Tibial artery (tissue), 4 donors: ENCODE results near the gene FOXD2.

Experiments
- DNase-seq, 2 donors: peaks; one replicate each; pipeline ENCODE4 v3.0.0-alpha.2; 2019
- H3K27ac ChIP-seq, 2 donors: fragments of 200-600 bp; sonication (generic) in 1 of 2; 1 replicate in 1 of 2; 2 replicates in 1 of 2; pipeline ENCODE4 v1.5.1; 2018 to 2019; ENCODE audit warnings: mild to moderate bottlenecking in 1 of 2
- H3K27me3 ChIP-seq, 2 donors: fragments of 200-600 bp; sonication (generic) in 1 of 2; one replicate each; pipeline versions ENCODE4 v1.5.1 to v1.6.0; 2016 to 2019
- H3K36me3 ChIP-seq, 3 donors: fragments of 200-600 bp; sonication (generic) in 2 of 3; one replicate each; pipeline ENCODE4 v1.5.1; 2016 to 2019; ENCODE audit warnings: mild to moderate bottlenecking in 2 of 3
- H3K4me1 ChIP-seq, 4 donors: fragments of 200-600 bp; sonication (generic) in 2 of 4; 1 replicate in 3 of 4; 2 replicates in 1 of 4; pipeline ENCODE4 v1.5.1; 2016 to 2019
- H3K4me3 ChIP-seq, 2 donors: fragments of 200-600 bp; sonication (generic) in 1 of 2; 1 replicate in 1 of 2; 2 replicates in 1 of 2; pipeline ENCODE4 v1.5.1; 2018 to 2019; ENCODE audit warnings: mild to moderate bottlenecking in 2 of 2
- H3K9me3 ChIP-seq, 3 donors: fragments of 200-600 bp; sonication (generic) in 1 of 3; one replicate each; pipeline ENCODE4 v1.5.1; 2016 to 2019
- CTCF ChIP-seq, 2 experiments: fragments of 200-600 bp in 1 of 2; fragments of 450-650 bp in 1 of 2; IDR thresholded peaks; one replicate each; pipeline ENCODE4 v1.5.1; 2017 to 2019; ENCODE audit warnings: antibody characterized with exemption in 2 of 2, mild to moderate bottlenecking in 1 of 2, moderate library complexity in 1 of 2
- intact Hi-C: fragments of 100-400 bp; cut with DNase I; formaldehyde crosslinking; loops from one replicate; pipeline ENCODE4 v1.15.0; 2023; ENCODE audit warnings: low total_unique reads

Gene FOXD2

DNA sequence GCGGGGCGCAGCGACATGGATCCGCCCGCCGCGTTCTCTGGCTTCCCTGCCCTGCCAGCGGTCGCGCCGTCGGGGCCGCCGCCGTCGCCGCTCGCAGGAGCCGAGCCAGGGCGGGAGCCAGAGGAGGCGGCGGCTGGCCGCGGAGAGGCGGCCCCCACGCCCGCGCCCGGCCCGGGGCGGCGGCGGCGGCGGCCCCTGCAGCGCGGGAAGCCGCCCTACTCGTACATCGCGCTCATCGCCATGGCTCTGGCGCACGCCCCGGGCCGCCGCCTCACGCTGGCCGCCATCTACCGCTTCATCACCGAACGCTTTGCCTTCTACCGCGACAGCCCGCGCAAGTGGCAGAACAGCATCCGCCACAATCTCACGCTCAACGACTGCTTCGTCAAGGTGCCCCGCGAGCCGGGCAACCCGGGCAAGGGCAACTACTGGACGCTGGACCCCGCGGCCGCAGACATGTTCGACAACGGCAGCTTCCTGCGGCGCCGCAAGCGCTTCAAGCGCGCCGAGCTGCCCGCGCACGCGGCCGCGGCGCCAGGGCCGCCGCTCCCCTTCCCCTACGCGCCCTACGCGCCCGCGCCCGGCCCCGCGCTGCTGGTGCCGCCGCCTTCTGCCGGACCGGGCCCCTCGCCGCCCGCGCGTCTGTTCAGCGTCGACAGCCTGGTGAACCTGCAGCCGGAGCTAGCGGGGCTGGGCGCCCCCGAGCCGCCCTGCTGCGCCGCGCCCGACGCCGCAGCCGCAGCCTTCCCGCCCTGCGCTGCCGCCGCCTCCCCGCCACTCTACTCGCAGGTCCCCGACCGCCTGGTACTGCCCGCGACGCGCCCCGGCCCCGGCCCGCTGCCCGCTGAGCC, 21.3 kb upstream of the FOXD2 start:
- no peak for DNase-seq
- TF ChIP-seq CTCF (IDR thresholded peaks at IDR 0.05): no peak
- H3K27me3 ChIP-seq: peaks cover 0 to 48% of the 10 kb centered on the region in 2 donors
- H3K4me1 ChIP-seq: peaks cover 0 to 7% (median 4%) of the 10 kb centered on the region in 4 donors
- no peaks in the 10 kb centered on the region for H3K9me3 ChIP-seq
- peak overlapping the region in 1 of 2 donors; percentile 36 for H3K4me3 ChIP-seq
- intact Hi-C loops: no loop called here
- no peaks in the 10 kb centered on the region for H3K36me3 ChIP-seq
- no peak overlapping the region for H3K27ac ChIP-seq

- Histone ChIP-seq H3K36me3 (no peaks in the 10 kb centered on the region), H3K9me3 (no peaks in the 10 kb centered on the region), H3K27me3 (peaks cover 0 to 48% of the 10 kb centered on the region in 2 donors), H3K4me3 (peak overlapping the region in 1 of 2 donors; percentile 36), H3K27ac (no peak overlapping the region), H3K4me1 (peaks cover 0 to 7% (median 4%) of the 10 kb centered on the region in 4 donors)
- TF ChIP-seq CTCF (IDR thresholded peaks at IDR 0.05): no peak
- DNase-seq: no peak
- intact Hi-C loops: no loop called here
Measured at GRCh38 chr1:47417170-47418044, 20.4 kb upstream of the FOXD2 start.

GRCh38 chr1:47418122-47418521, 19.7 kb upstream of the FOXD2 start:
- no peaks in the 10 kb centered on the region for H3K36me3 ChIP-seq
- no peak overlapping the region for H3K4me3 ChIP-seq
- peaks cover 0 to 46% of the 10 kb centered on the region in 2 donors for H3K27me3 ChIP-seq
- TF ChIP-seq CTCF (IDR thresholded peaks at IDR 0.05): no peak
- DNase-seq: no peak
- intact Hi-C loops: no loop called here
- no peaks in the 10 kb centered on the region for H3K9me3 ChIP-seq
- no peak overlapping the region for H3K27ac ChIP-seq
- H3K4me1 ChIP-seq: peaks cover 0 to 7% (median 4%) of the 10 kb centered on the region in 4 donors

GRCh38 chr1:47418681-47419325, 19.0 kb upstream of the FOXD2 start:
- TF ChIP-seq CTCF (IDR thresholded peaks at IDR 0.05): no peak
- intact Hi-C loops: no loop called here
- no peak for DNase-seq
- peaks cover 0 to 7% (median 4%) of the 10 kb centered on the region in 4 donors for H3K4me1 ChIP-seq
- H3K9me3 ChIP-seq: no peaks in the 10 kb centered on the region
- H3K27ac ChIP-seq: no peak overlapping the region
- no peak overlapping the region for H3K4me3 ChIP-seq
- no peaks in the 10 kb centered on the region for H3K36me3 ChIP-seq
- H3K27me3 ChIP-seq: peaks cover 0 to 44% of the 10 kb centered on the region in 2 donors

GRCh38 chr1:47420547-47420946, 17.3 kb upstream of the FOXD2 start:
- no peak for DNase-seq
- no peak for TF ChIP-seq CTCF (IDR thresholded peaks at IDR 0.05)
- H3K4me1 ChIP-seq: peaks cover 0 to 14% (median 4%) of the 10 kb centered on the region in 4 donors
- peaks cover 0 to 36% of the 10 kb centered on the region in 2 donors for H3K27me3 ChIP-seq
- H3K4me3 ChIP-seq: no peak overlapping the region
- H3K9me3 ChIP-seq: no peaks in the 10 kb centered on the region
- H3K36me3 ChIP-seq: no peaks in the 10 kb centered on the region
- H3K27ac ChIP-seq: no peak overlapping the region
- intact Hi-C loops: loop anchor here (10.0 kb wide), 1 partner anchor 226 kb away; the partner anchor contains the start of gene PDZK1IP1
